Activated gamma-delta T cell treated with Interleukin-2 at 50 U/mL for 16 hours (primary cell): ENCODE results near the gene RAI14.
"Not testable (repeated sequence)": the region's sequence is repeated elsewhere in the genome, so short reads cannot be mapped to it uniquely, and the experiment has no call there.

Experiments
- DNase-seq: peaks from one replicate; pipeline ENCODE4 v3.0.0-alpha.2; 2020

Gene RAI14

DNA sequence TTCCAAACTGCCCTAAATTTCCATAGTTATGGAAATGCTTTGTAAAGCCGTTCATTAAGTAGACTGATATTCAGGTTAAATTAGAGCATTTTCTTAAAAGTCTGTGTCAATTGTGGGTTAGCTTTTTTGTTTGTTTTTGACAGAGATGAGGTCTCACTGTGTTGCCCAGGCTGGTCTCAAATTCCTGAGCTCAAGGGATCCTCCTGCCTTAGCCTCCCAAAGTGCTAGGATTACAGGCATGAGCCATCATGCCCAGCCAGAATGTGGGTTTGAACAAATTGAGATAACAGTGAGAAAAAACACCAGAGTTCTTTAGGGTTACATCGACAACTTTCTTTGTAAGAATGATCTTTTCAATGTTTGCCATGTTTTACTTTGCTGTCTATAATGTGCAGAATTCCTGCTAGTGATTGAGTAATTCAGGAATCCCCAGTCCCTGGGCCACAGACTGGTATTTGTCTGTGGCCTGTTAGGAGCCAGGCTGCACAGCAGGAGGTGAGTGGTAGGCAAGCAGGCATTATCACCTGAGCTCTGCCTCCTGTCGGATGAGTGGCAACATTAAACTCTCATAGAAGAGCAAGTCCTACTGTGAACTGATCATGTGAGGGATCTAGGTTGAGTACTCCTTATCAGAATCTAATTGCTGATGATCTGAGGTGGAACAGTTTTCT lies 80.5 kb downstream of the RAI14 start:
- DNase-seq: no peak

DNA sequence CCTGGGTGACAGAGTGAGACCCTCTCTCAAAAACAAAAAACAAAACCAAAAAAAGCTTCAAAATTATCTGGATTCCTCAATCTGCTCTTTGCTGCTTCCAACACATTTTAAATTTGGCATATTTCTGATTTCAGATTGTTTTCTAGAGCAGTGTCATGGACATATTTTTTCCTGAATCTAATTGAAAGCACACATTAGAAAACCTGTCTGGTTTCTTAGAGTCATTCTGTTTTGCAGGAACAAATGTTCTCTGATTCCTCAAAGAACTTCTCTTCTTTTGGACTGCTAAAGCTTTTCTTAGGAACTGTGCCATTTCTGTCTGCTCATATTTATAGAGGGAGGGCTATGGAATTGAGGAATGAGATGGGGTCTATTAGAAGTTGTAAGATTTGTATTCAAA lies 81.6 kb downstream of the RAI14 start:
- no peak for DNase-seq

DNA sequence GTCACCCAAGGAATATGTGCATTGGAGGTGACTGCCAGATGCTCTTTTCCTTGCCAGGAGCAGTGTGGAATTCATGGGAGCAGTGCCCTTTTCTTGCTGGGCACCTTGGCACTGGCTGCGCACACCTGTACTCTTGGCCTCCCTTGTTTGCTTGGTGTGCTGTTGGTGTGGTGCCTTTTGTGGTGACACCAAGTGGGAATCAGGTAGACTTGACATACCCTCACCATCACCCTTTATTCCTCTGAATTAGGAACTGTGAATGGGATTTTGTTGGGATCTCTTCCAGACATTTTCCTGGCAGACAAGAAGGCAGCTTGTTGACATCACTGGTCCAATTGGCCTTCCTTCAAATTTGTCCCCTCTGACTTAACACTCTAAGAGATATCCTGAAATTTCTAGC lies 82.3 kb downstream of the RAI14 start:
- no peak for DNase-seq

DNA sequence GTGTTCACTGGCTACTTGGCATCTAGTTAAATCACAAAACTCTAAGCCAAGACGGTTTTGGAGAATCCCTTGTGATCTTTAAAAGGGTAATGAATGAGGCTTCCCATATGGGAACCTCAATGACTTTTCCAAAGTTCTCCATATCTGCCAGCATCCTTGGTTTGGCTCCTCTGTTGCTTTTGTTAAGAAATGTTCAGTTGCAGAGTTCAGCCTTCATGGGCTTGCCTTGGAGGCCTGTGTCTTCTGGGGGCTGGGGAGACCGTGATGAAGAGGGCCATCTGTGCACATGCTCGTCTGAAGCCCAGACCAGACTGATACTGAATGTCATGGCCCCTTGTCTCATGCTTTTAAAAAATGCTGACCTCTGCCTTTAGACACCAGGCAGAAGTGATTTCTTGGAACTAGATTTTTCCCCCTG lies 84.3 kb downstream of the RAI14 start:
- no peak for DNase-seq

DNA sequence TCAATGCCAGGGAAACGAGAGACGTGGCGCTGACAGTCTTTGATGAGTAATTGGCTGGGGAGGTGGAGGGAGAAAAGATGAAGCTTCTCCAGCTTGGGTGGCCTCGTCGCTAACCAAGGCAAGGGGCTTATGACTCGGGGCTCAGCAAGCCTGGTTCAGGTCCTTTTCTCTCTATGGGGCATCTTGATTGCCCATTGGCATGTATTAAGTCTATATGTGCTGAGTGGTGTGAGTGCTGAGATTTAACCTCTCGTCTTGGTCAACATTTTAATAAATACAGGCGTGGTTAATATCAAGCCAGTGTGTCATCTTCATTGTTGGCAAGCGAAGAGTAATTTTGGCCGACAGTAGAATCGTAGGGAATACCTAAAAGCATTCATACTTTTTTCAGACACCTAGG lies 85.9 kb downstream of the RAI14 start:
- no peak for DNase-seq

DNA sequence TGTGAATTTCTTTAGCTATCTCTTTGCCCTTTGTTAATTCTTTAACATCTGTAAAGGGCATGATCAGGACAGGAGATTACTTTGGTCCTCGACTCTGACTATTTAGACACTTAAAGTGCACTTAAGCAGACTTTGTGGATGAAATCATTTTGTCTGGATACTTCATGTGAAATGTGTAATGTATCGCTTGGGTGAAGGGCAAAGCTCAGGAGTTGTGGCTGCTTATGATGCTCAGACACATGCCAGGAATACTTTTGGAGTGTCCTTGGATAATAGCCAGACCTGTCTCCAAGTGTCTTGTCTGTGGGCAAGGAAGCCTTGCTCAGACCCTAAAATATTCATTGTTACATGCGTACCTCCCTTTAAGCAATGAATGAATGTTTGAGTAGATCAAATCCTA lies 87.8 kb downstream of the RAI14 start:
- DNase-seq: no peak

DNA sequence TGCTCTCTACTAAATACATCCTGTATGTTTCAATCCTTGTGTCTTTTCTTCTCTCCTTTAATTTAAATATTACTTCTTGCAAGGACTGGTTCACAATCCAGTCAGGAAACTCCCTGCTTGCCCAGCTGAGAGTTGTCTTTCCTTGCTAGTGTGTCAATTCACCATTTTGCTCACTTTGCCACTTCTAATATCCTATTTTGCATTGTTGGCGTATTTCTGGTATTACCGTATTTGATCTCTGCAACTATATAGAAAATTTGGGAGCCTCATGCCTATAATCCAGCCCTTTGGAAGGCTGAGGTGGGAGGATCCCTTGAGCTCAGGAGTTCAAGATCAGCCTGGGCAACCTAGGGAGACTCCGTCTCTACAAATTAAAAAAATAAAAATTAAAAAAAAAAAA lies 92.3 kb downstream of the RAI14 start:
- DNase-seq: no peak

DNA sequence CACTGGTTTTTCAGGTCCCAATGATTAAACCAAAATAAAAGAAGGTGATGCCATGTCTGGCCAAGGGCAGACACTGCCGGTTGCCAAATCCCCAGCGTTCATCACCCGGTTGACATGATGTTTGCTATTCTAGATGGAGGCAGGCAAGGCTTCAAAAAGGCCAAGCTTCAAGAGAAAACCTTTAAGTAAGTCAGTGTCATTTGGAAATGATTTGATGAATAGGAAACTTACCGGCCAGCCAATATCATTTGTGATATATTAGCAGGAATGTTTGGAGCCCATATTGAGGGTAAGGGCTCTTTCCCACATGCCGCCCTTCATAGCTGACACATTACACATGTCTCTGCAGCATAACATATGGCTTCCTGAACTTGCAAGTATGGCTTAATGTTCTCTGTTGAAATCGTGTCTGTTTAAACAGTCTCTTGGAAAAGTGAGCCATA lies 93.3 kb downstream of the RAI14 start:
- no peak for DNase-seq

DNA sequence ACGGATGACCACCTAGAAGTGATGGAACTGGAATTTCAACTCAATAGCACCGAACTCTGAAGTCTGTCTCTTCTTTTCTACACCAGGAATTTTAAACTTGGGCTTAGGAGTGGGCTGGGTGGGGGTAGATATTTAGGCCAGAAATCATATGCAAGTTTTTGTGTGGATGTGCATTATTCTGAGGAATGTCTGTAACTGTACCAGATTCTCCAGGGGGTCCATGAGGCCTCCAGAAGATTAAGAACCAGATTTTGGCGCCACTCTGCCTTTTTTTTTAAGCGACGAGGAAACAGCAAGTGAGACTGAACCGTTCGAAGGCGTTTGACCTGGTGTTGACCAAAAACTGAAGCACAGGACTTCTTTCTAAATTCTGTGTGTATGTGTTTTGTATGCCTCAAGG lies 94.1 kb downstream of the RAI14 start:
- no peak for DNase-seq

DNA sequence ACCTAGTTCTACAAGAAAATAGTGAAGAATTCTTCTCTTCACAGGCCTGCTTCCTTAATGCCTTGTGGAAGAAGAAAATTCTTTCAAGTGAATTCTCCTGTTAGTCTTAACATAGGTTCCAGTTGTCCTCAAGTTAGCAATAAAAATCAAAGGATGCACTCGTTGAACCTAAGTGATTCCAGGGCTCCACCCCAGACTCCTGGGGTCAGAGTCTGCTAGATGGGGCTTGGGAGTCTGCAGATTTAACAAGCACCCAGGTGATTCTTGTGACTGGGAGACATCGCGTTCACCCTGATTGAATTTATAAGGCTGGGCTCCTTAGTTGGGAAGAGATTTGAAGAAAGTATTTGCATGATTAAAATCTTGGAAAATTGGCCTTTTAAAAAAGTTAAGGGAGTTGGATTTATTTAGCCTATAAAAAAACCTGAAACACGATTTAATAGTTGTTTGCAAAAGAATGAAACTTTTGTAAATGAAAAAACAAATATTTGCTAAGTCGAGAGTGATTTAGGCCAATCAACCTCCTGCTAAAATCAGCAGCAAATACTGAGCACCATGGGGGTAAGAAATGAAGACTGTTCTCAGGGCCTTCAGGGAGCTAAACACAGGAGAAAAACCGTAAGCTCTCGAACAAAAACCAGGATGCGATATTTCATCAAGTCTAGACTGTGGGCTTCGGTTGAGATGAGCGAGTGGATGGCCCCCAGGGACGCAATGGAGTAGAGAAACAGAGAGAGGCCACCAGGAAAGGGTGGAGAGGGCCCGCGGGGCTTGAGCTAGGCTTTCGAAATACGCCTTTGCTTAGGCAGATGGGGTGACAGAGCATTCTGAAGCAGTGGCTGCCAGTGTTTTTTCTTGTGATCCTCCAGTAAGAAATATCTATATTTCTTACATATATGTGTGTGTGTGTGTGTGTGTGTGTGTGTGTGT lies 95.9 kb downstream of the RAI14 start:
- DNase-seq: no peak

DNA sequence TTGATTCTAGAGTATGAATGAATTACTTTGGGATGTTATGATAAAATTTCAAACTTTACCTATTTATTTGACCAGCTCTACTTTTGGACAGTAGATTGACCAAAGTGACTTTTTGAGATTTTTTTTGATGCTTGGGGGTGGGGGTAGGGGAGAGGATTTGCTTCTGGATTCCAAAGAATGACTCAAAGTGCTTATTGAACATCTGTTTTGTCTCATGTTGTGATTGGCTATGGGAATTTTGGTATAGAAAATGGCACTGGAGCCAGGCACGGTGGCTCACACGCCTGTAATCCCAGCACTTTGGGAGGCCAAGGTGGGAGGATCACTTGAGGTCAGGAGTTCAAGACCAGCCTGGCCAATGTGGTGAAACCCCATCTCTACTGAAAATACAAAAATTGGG lies 97.1 kb downstream of the RAI14 start:
- DNase-seq: not testable (repeated sequence)

DNA sequence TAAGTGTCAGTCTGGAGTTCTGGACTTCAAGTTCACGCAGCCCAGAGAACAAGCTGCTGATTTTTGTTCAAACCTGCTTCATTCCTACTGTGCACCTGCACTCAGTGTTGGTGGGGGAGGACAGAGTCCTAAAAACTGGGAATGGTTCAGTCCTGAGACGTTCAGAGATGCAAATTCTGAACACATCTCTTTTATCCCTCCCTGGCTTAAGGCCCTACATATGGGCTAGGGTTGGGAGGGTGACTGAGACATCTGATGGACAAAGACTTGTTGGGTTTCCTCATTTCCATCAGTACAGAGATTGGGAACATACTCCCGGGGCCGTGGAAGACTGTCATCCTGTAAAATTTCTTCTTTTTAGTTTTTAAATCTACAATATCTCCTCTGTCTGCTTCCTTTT lies 99.8 kb downstream of the RAI14 start:
- no peak for DNase-seq

DNA sequence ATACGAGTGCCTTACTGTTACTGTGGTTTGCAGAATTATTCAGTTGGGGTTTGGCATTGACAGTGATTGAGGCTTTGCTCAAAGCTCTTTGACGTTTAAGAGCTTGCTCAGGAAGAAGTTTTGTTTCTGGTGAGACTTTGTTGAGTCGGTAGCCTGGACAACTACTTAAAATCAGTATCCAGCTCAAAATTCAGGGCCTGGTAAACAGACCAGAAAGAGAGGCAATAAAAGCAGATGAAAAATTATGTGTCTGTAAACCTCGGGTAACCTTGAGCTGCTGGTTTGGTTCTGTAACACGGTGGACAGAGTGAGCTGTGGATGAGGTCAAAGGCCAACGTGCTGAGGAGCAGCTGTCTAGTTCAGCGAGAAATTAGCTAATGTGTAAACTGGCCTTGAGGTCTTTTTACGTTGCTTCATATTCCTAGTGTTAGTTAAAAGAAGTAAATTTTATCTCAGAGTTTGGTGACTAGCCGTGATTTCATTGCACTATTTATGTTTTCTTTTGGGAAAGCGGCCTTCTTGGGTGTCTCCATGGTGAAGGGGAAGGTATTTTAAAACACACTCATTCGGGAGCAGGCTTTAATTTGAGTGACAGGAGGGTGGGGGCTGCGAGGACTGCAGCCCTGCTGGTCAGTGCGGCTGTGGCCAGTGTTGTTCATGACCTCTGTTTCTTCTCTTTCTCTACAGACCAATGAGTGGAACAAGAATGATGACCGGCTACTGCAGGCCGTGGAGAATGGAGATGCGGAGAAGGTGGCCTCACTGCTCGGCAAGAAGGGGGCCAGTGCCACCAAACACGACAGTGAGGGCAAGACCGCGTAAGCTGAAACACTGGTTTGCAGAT lies 100.9 kb downstream of the RAI14 start:
- no peak for DNase-seq

DNA sequence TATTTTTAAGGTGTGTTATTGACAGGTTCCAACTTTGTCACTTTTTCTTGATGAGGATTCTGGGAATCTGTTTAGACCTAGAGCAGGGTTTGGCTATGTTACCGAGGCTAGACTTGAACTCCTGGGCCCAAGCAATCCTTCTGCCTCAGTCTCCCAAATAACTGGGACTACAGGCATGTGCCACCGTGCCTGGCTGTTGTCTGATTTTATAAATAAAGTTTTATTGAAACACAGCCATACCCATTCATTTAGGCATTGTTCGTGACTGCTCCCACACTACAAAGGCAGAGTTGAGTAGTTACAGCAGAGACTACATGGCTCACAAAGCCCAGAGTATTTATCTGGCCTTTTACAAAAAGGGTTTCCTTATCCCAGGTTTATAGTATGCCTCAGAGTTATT lies 102.4 kb downstream of the RAI14 start:
- no peak for DNase-seq

DNA sequence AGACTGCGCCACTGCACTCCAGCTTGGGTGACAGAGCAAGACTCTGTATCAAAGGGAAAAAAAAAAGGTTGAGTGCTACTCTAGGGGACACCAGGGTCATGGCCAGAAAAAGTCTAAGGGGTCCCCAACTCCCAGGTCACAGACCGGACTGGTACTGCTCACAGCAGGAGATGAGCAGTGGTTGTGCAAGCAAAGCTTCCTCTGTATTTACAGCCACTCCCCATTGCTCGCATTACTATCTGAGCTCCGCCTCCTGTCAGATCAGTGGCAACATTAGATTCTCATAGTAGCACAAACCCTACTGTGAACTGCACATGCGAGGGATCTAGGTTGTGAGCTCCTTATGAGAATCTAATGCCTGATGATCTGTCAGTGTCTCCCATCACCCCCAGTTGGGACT lies 103.1 kb downstream of the RAI14 start:
- not testable (repeated sequence) for DNase-seq

DNA sequence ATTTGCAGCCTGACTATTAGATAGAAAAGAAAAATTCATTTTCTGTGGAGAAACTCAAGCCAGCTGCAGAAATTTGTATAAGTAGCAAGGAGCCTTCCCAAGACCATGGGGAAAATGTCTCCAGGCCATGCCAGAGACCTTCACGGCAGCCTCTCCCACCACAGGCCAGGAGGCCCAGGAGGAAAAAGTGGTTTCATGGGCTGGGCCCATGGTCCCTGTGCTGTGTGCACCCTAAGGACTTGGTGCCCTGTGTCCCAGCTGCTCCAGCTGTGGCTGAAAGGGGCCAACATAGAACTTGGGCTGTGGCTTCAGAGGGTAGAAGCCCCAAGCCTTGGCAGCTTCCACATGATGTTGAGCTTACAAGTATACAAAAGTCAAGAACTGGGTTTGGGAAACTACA lies 109.5 kb downstream of the RAI14 start:
- DNase-seq: no peak

DNA sequence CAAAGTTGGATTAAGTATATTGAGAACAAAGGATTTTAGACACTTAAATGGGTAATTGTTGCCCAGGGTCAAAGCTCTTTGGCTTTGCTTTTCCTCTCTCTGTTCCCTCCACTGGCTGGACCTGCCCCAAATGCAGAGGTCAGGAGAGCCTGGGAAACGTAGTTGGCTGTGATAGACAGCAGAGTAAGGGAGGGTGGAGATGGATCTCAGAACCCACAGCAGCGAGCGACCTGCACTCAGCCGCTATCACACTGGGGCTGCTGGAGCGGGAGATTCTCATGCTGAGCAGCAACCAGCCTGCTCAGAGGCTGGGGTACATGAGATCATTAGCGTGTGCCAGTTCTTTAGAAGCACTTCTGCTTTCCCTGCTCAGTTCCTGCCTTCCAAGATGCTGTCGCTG lies 111.1 kb downstream of the RAI14 start:
- no peak for DNase-seq

DNA sequence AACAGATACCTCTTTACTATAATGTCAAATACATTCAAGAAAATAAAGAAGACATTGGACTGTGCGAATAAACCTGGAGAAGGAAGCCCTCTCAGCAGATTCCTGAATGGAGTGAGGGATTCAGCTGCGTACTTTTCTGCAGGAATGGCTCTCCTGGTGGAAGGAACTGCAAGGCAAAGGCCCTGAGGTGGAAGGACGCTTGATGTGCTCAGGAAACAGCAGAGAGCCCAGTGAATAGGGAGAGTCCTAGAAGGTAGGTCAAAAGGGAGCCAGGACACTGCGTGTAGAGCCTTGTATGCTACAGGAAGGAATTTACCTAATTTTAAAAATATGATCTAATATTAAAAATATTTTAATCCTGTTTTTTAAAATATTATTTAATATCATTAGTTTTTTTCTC lies 114.4 kb downstream of the RAI14 start:
- DNase-seq: no peak

DNA sequence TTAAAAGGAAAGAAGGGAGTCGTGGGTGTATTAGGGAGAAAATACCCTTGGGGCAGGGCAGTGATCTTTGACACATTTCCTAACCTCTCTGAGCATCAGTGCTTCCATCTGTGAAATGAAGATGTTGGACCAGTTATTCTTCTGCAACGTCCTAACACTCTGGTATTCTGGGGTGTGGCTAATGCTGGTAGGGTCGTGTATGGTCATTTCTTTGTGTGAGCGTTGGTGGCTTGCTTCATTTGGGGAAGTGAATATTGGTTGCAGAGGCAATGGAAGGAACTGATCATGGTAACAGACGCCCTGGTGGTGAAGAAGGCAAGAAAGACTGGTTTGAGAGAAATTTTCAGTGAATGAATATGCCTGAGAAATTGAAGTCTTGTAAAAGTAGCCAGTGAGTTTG lies 114.9 kb downstream of the RAI14 start:
- DNase-seq: no peak

DNA sequence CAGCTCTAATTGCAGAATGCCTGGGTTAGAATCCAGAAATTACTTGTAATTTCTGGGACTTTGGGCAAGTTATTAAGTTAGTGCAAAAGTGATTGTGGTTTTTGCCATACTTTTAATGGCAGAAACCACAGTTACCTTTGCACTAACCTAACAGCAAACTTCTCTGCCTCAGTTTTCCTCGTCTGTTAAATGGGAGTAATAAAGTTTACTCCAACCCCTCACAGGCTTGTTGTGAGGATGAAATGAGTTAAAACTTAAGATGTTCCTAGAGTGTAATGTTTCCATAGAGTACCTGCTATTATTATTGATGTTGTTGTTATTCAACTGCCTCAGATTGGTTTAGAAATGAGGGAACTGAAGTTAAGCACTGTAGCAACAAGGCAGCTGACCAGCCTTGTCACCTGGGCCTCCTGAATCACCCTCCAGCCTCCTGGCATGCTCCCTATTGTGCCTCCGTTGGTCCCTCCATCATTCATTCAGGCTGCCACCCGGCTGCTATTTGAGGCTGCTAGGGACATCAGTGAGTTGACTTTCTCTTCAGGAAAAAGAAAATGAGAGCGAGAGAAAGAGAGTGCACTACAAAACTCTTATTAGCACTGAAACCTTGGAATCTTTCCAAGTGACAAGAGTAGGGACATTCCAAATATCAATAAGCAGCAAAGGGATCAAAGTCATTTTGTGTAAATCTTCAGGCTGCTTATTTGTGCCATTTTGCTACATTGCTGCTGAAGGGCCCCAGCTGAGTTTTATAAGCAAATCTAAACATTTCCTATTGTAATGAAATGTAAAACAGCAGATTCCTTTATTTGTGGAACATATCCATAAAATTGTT lies 116.4 kb downstream of the RAI14 start:
- no peak for DNase-seq

DNA sequence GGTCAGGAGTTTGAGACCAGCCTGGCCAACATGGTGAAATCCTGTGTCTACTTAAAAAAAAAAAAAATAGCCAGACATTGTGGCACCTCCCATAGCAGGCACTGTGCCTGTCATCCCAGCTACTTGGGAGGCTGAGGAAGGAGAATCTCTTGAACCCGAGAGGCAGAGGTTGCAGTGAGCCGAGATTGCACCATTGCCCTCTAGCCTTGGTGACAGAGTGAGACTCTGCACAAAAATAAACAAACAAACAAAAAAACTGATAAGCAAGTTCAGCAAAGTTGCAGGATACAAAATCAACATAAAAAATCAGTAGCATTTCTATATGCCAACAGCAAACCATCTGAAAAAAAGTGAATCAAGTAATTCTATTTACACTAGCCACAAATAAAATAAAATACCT lies 118.0 kb downstream of the RAI14 start:
- DNase-seq: no peak

DNA sequence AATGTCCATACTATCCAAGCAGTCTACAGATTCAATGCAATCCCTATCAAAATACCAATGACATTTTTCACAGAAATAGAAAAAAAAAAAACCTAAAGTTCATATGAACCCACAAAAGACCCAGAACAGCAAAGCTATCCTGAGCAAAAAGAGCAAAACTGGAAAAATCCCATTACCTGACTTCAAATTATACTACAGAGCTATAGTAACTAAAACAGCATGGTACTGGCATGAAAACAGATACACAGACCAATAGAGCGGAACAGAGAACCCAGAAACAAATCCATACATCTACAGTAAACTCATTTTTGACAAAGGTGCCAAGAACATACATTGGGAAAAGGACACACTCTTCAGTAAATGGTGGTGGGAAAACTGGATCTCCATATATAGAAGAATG lies 118.5 kb downstream of the RAI14 start:
- not testable (repeated sequence) for DNase-seq

DNA sequence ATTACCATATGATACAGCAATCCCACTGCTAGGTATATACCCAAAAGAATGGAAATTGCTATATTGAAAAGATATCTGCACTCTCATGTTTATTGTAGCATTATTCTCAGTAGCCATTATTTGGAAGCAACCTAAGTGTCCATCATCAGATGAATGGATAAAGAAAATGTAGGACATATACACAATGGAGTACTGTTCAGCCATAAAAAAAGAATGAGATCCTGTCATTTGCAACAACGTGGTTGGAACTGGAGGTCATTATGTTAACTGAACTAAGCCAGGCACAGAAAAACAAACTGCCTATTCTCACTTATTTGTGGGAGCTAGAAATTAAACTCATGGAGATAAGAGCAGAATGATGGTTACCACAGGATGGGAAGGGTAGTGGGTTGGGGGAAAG lies 119.8 kb downstream of the RAI14 start:
- DNase-seq: no peak
